ENCODE results near the gene TSHZ2. TPM values are rescaled to one million over a fixed set of nuclear protein-coding genes. Genes with fewer than 3 reads are reported as not detected.

The TSHZ2 gene
- total RNA-seq, 1 donor from 2014 or later: 22.9 TPM

DNA sequence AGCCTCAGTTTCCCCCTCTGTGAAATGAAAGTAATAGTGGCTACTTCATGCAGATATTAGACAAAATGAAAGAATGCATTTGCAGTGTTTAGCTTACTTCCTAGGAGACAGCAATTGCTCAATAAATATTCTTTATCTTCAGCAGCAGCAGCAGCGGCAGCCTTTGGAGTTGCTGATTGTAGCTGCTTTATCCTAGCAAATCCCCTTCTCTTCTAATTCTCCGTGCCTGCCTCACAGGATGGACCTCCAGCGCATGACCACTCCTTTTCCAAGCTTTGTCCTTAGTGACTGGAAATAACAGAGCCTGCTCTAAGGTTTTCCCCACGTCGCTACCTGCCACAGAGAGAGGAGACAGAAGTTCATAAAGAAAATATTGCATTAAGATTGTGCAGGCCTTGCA lies 279.8 kb downstream of the TSHZ2 start:
- no peaks in the 10 kb centered on the region for H3K27me3 Mint-ChIP-seq
- DNase-seq (ENCODE audit: low spot score, unreplicated experiment): no peak
- TF ChIP-seq, protein P1, sequence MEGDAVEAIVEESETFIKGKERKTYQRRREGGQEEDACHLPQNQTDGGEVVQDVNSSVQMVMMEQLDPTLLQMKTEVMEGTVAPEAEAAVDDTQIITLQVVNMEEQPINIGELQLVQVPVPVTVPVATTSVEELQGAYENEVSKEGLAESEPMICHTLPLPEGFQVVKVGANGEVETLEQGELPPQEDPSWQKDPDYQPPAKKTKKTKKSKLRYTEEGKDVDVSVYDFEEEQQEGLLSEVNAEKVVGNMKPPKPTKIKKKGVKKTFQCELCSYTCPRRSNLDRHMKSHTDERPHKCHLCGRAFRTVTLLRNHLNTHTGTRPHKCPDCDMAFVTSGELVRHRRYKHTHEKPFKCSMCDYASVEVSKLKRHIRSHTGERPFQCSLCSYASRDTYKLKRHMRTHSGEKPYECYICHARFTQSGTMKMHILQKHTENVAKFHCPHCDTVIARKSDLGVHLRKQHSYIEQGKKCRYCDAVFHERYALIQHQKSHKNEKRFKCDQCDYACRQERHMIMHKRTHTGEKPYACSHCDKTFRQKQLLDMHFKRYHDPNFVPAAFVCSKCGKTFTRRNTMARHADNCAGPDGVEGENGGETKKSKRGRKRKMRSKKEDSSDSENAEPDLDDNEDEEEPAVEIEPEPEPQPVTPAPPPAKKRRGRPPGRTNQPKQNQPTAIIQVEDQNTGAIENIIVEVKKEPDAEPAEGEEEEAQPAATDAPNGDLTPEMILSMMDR (IDR thresholded peaks at IDR 0.05; ENCODE audit: unreplicated experiment): no peak
- H3K9me3 Mint-ChIP-seq (ENCODE audit: low read depth): peaks cover 6% of the 10 kb centered on the region
- H3K4me3 Mint-ChIP-seq (ENCODE audit: low read depth): no peak overlapping the region
- H3K27ac Mint-ChIP-seq: no peak overlapping the region
- no peaks in the 10 kb centered on the region for H3K4me1 Mint-ChIP-seq (ENCODE audit: low read depth)
- peaks cover 20% of the 10 kb centered on the region for H3K36me3 Mint-ChIP-seq (ENCODE audit: insufficient read depth)

DNA sequence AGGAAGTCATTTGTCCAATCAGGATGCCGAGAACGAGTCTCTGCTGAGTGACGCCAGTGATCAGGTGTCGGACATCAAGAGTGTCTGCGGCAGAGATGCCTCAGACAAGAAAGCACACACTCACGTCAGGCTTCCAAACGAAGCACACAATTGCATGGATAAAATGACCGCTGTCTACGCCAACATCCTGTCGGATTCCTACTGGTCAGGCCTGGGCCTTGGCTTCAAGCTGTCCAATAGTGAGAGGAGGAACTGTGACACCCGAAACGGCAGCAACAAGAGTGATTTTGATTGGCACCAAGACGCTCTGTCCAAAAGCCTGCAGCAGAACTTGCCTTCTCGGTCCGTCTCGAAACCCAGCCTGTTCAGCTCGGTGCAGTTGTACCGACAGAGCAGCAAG lies 281.5 kb downstream of the TSHZ2 start:
- TF ChIP-seq, protein P1 (IDR thresholded peaks at IDR 0.05; ENCODE audit: unreplicated experiment): no peak
- peaks cover 22% of the 10 kb centered on the region for H3K36me3 Mint-ChIP-seq (ENCODE audit: insufficient read depth)

DNA sequence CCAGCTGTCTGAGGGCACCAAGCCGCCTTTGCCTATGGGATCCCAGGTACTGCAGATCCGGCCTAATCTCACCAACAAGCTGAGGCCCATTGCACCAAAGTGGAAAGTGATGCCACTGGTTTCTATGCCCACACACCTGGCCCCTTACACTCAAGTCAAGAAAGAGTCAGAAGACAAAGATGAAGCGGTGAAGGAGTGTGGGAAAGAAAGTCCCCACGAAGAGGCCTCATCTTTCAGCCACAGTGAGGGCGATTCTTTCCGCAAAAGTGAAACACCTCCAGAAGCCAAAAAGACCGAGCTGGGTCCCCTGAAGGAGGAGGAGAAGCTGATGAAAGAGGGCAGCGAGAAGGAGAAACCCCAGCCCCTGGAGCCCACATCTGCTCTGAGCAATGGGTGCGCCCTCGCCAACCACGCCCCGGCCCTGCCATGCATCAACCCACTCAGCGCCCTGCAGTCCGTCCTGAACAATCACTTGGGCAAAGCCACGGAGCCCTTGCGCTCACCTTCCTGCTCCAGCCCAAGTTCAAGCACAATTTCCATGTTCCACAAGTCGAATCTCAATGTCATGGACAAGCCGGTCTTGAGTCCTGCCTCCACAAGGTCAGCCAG lies 283.0 kb downstream of the TSHZ2 start:
- Mint-ChIP-seq H3K4me1 (ENCODE audit: low read depth) (peaks cover 3% of the 10 kb centered on the region), H3K9me3 (ENCODE audit: low read depth) (peaks cover 6% of the 10 kb centered on the region), H3K36me3 (ENCODE audit: insufficient read depth) (peaks cover 22% of the 10 kb centered on the region), H3K27ac (no peak overlapping the region), H3K4me3 (ENCODE audit: low read depth) (no peak overlapping the region), H3K27me3 (no peaks in the 10 kb centered on the region)
- TF ChIP-seq, protein P1 (IDR thresholded peaks at IDR 0.05; ENCODE audit: unreplicated experiment): no peak
- DNase-seq (ENCODE audit: low spot score, unreplicated experiment): no peak

More for the DNA sequence above, 281.5 kb downstream of the TSHZ2 start:
- no peak for DNase-seq (ENCODE audit: low spot score, unreplicated experiment)
- Mint-ChIP-seq H3K4me1 (ENCODE audit: low read depth) (no peaks in the 10 kb centered on the region), H3K4me3 (ENCODE audit: low read depth) (no peak overlapping the region), H3K9me3 (ENCODE audit: low read depth) (peaks cover 6% of the 10 kb centered on the region), H3K27ac (no peak overlapping the region), H3K27me3 (no peaks in the 10 kb centered on the region)

DNA sequence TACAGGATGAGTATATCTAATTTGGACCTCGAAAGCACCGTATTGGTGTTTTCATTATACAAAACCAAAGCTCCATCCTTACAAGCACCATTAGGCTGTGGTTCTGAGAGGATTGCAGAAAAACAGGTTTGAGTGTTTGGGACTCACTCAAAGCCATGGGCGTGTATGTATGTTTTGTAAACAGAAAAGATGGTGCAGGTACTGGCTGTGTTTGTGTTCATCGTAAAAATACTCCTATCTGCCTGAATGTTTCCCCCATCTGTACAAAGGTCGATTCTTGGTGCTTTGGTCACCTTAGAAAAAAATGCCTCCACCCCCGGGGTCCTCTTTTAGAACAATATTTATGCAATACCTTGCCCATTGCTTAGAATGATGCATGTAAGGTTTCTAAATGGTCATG lies 286.6 kb downstream of the TSHZ2 start:
- Mint-ChIP-seq H3K4me1 (ENCODE audit: low read depth) (peaks cover 16% of the 10 kb centered on the region), H3K27me3 (no peaks in the 10 kb centered on the region), H3K36me3 (ENCODE audit: insufficient read depth) (peaks cover 17% of the 10 kb centered on the region), H3K27ac (no peak overlapping the region), H3K9me3 (ENCODE audit: low read depth) (peaks cover 4% of the 10 kb centered on the region), H3K4me3 (ENCODE audit: low read depth) (no peak overlapping the region)
- DNase-seq (ENCODE audit: low spot score, unreplicated experiment): no peak
- TF ChIP-seq, protein P1 (IDR thresholded peaks at IDR 0.05; ENCODE audit: unreplicated experiment): no peak

DNA sequence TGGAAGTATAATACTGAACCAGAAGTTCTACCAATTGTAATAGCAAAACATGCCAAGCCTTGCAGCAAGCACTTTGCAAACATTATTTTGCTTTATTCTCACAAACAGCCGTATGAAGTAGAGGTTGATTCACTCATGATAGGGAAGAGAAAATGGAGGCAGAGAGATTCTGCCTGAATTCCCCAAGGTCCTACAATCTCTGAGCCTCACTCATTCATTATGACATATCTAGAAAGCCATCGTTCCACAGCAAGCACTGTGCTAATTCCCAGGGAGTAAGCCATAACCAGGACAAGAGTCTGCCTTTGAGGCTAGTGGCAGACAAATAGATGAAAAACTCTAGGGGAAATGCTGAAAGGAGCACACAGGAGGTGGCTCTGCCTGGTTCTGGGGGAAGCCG lies 288.0 kb downstream of the TSHZ2 start:
- H3K27ac Mint-ChIP-seq: no peak overlapping the region
- H3K36me3 Mint-ChIP-seq (ENCODE audit: insufficient read depth): peaks cover 5% of the 10 kb centered on the region
- H3K9me3 Mint-ChIP-seq (ENCODE audit: low read depth): no peaks in the 10 kb centered on the region
- DNase-seq (ENCODE audit: low spot score, unreplicated experiment): no peak
- TF ChIP-seq, protein P1 (IDR thresholded peaks at IDR 0.05; ENCODE audit: unreplicated experiment): no peak
- H3K4me3 Mint-ChIP-seq (ENCODE audit: low read depth): no peak overlapping the region
- H3K27me3 Mint-ChIP-seq: no peaks in the 10 kb centered on the region
- H3K4me1 Mint-ChIP-seq (ENCODE audit: low read depth): peaks cover 16% of the 10 kb centered on the region

Measured in progenitor cell of endocrine pancreas (in vitro differentiated cells).